HG03432 (cell line): ENCODE data around the gene CAPZB.

Experiments used
- ATAC-seq: cut with Tn5 transposase; IDR thresholded peaks from one replicate; pipeline ENCODE4 v1.9.1; 2021; ENCODE audit warnings: mild to moderate bottlenecking, moderate library complexity; ENCODE audit not compliant: unreplicated experiment

The CAPZB gene

DNA sequence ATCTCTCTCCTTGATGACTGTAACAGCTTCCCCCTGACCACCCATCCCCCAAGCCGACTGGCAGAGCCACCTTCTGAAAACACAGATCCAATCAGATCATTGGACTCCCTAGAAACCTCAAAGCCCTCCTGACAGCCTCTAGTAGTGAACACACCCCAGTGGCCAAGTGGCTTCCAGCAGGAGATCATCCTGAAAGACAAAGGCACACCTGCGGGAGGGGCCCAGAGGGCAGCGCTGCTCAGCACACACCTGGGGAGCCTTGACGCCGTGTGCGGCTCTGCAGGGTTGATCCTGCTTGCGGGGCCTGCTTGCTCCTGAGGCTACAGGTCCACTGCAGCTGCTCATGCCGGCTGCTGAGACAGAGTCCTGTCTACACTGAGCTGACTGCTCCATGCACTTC lies 131.7 kb downstream of the CAPZB start:
- no peak for ATAC-seq

- ATAC-seq: no peak
Observed at GRCh38 chr1:19352839-19353238, 132.5 kb downstream of the CAPZB start.

GRCh38 chr1:19351873-19352272 lies 133.5 kb downstream of the CAPZB start:
- ATAC-seq: no peak

DNA sequence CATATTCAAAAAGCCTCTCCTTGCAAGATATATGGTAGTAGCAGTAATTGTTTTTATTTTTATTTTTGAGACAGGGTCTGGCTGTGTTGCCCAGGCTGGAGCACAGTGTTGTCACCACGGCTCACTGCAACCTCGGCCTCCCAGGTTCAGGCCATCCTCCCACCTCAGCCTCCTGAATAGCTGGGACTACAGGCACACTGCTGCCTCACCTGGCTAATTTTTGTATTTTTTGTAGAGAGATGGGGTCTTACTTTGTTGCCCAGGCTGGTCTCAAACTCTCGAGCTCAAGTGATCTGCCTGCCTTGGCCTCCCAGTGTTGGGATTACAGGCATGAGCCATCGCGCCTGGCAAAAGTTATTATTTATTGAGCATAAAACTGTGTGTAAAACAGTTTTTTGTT lies 134.8 kb downstream of the CAPZB start:
- no peak for ATAC-seq

- no peak for ATAC-seq
Observed at GRCh38 chr1:19349999-19350398, 135.3 kb downstream of the CAPZB start.

GRCh38 chr1:19348441-19349198 lies 136.7 kb downstream of the CAPZB start:
- no peak for ATAC-seq

GRCh38 chr1:19347533-19348172 lies 137.7 kb downstream of the CAPZB start:
- ATAC-seq: no peak

GRCh38 chr1:19346026-19346425 lies 139.3 kb downstream of the CAPZB start:
- ATAC-seq: no peak

DNA sequence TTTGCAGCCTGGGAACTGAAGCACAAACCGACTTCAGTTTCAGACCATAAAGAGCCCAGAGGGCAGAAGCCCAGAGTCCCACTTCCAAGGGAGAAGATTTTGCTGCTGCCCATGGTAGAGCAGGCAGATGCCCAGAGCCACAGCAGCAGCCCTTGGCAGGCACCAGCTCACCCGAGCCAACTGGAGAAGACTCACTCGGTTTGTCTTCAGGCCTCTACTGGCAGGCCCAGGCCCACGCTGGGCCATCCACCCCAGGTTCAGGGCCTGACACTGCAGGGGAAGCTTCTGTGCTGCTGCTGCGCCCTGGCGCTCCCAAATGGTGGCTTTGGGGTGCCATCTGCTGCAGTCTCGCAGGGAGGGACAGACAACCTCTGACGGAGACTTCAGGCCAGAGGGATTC lies 139.9 kb downstream of the CAPZB start:
- no peak for ATAC-seq

DNA sequence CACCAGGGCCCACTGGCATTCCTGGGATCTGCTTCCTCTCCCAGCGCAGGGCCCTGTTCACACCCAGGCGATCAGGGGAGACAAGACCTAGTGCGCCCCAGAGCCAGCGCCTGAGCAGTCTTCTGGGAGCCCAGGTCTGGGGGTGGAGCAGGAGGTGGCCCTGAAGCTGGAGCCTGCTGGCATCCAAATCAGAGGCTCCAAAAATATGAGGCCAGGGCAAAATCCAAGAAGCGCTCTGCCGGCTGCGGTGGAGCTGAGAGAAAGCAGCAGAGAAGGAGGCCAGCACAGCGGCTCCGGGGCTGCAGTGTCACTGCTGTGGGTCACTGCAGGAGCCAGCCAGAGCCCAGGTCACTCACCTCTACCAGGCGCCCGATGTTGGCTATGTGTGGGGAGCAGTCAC lies 140.5 kb downstream of the CAPZB start:
- no peak for ATAC-seq

DNA sequence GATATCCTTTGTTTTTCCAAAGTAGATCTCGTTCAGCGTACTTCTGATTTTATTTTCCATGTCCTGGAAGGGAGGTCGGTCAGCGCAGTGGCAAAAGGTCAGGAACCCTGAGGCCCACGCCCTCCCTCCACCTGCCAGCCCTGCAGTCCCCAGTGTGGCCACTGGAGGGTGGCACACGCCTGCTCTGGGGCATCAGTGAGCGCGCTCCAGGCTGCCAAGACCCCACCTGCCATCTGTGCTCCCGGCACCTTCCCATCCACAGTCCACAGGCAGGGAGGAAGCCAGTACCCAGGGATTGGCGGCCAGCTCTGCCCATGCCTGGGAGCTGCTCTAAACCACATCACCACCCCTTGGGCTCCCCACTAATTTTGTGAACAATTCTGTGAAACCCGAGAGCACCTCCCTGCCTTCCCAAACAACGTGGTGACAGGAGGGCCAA lies 140.9 kb downstream of the CAPZB start:
- no peak for ATAC-seq

- ATAC-seq: no peak
Observed at GRCh38 chr1:19343617-19344350, 141.6 kb downstream of the CAPZB start.

DNA sequence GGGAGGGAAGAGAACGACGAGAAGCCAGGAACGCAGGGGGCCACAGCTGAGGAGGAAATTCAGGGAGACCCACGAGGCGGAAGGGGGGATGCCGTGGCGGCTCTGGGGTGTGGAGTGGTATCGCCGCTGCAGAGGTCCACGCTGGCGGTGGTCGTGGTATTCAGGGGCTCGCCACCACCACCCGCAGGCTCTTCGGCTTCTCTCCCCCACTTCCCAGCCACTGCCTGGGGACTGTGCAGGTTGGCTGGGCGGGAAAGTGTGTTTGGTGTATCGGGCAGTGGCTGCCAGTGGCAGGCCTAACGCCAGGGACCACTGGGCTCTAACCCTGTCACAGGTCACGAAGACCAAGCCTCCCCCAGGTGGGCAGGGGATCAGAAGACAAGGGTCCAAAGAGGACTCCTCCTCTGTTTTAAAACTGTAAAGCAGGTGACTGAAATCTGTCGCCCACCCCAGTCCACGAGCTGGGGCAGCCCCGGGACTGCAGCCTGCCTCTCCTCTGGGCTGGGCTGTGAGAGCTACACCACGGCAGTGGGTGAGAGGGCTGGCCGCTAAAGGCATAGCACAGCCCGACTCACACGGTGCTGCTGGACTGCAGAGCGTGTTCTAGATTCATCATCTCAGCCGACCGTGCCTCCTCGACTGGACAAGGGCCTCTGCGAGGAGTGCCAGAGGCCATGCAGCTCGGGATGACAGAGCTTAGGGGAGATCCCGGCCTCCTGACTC lies 142.3 kb downstream of the CAPZB start:
- ATAC-seq: no peak

- no peak for ATAC-seq
Observed at GRCh38 chr1:19342062-19342750, 143.1 kb downstream of the CAPZB start.

- peak; percentile 45 for ATAC-seq
Observed at GRCh38 chr1:19341201-19342061, 143.9 kb downstream of the CAPZB start.

GRCh38 chr1:19340387-19340937 lies 144.9 kb downstream of the CAPZB start:
- no peak for ATAC-seq

GRCh38 chr1:19339214-19339861 lies 146.0 kb downstream of the CAPZB start:
- ATAC-seq: no peak

DNA sequence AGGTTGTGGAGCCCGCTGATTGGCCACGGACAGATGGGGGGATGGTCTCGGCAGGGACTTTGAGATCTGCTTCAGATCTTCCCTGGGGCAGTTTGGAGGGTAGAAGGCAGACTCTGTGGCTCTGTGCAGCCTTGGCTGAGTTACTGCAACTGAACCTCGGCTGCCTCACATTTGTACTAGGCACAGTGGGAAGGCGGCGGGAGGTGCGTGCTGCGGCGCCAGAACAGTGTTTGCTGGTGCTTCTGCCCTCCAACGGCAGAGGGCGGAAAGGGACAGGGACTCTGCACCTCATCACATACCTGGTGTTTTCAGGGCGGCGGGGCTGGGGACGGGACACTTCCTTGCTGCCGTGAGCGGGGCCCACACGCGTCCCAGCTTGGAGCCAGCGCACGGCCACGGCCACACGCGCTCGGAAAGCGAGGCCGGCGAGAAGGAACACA lies 147.0 kb downstream of the CAPZB start:
- ATAC-seq: no peak

GRCh38 chr1:19337289-19337688 lies 148.1 kb downstream of the CAPZB start:
- no peak for ATAC-seq
